Occipital lobe (tissue), 2 donors: ENCODE results near the gene FOXJ3. TPM values are rescaled to one million over a fixed set of nuclear protein-coding genes. Genes with fewer than 3 reads are reported as not detected.
"Not testable (repeated sequence)": the region's sequence is repeated elsewhere in the genome, so short reads cannot be mapped to it uniquely, and the experiment has no call there.

Experiments used
- DNase-seq: peaks from one replicate; lab custom pipeline; 2025; lab: John Stamatoyannopoulos, UW
- total RNA-seq: library from RNA; depleted of rRNA; stranded (reverse); fragments of >200 nt; gene quantifications from one replicate; pipeline ENCODE4 v1.2.3, GENCODE V29; 2014

The FOXJ3 gene
- total RNA-seq, 1 donor from 2014 or later = 107 TPM

DNA sequence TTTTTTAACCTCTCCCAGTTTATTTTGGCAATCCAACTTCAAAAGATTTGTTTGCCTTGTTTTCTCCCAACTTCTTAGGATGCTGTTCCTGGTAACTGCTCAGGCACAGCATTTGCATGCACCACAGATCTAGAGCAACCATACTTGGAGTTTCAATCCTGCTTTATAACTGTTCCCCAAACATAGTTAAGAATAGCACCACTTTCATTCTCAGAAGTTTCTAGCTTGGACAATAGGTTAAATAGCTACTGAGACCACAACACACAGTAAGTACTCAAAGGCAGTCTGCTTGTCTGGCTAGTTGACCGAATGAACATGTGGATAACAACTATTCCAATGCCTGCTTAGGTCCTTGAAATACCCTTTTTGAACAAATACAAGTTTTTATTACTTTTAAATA is 76.8 kb downstream of the FOXJ3 start:
- no peak for DNase-seq

DNA sequence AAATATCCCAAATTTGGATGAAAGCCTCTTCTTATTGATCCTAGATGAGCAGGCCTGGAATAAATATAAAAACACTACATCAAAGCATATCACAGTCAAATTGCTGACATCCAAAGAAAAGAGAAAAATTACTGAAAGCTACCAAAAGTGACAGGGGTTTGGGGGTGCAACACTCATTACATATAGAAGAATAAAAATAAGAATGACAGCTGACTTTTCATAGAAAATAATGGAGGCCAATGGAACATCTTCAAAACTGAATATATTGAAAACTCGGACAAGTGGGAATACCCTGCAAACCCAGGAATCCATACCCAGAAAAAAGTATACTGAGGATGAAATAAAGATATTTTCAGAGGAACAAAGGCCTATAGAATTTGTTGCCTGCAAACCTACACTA is 84.0 kb downstream of the FOXJ3 start:
- DNase-seq = no peak

DNA sequence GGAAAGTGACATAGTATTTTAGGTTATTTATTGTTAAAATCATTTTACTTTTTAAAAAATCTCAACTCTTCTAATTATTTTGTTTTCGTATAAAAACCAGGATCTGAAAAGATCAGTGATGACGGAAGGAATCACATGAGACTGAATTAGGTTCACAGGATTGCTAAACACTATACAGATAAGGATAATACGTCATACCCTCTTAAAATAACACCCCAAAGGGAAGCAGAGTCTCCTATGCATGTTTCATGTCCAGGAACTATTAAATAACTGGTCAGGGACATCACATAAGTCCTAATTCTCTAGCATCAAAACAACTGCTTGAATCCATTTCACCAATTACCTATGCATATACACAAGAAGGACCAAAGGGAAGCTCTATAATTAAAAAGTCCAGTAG is 84.9 kb downstream of the FOXJ3 start:
- DNase-seq = no peak

DNA sequence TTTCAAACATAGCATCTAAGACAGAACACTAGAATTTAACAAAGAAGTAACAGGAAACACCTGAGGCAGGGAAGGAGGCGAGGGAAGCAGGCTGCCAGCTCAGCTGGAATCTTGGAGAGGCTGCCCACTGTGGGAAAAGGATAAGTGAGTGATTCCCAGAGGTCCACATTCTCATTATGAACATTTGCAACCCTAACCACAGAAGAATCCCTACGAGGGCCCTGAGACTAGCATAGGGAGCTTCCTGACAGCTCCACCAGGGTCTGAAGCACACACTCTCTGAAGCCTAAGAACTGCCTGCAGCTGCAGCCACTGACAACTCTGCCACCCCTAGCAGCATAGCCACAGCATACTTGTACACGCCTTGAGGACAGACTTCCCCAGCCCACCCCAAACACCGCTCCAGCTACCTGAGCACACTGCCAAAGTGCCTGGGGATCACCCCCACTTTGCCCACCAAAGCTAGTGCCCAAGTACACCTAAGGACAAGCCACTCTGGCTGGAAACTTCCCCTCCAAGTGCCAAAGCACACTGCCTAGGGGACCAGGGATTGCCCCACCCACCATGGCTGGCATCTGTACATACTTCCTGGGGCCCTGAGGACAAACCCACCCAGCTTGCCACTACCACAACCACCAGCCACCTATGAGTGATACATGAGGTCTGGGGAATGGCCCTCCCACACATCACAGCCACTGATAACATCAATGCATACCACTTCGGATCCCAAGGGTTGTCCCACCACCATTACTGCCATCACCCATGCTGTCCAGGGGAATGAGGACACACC is 93.9 kb downstream of the FOXJ3 start:
- DNase-seq = no peak

DNA sequence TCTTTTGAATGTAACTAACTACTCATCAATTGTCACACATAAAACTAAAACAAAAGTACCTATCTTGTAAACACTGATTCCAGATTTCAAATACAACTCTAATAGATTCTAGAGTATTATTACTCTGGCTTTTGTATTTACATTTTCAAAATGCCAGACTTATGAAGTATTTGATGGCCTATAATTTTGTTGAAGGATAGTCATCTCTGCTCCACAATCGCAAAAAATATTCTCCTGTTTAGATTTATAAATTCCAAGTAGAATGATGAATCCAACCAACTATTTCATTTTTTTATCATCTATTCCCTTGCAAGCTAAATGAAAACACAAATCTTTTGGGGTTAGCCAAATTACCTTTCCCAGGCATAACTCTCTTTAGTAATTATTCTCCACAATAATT is 95.5 kb downstream of the FOXJ3 start:
- no peak for DNase-seq

DNA sequence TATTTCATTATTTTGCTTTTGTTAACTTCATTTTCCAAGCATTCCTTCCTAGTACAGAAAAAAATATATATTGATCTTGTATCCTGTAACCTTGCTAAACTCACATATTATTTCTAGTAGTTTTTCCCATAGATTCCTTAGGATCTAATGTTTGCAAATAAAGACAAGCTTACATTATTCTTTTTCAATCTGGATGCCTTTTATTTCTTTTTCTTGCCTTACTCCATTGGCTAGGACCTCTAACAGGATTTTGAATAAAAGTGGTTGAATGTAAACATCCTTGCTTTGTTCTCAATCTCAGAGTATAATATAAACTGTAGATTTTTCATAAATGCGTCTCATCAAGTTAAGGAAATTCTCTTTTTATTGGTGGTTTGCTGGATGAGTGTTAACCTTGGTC is 96.0 kb downstream of the FOXJ3 start:
- DNase-seq = no peak

DNA sequence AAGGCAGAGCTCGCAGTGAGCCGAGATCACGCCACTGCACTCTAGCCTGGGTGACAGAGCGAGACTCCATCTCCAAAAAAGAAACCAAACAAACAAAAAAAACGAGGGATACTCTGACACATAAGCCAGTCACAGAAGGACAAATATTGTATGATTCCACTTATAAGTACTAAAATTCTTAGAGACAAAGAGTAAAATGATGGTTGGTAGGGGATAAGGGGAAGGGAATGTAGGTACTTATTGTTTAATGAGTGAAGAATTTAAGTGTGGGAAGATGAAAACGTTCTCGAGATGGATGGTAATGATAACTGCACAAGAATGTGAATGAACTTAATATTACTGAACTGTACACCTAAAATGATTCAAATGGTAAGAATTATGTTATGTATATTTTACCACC is 103.8 kb downstream of the FOXJ3 start:
- DNase-seq = no peak

- no peak for DNase-seq
Observed at GRCh38 chr1:42228938-42229337, 106.1 kb downstream of the FOXJ3 start.

DNA sequence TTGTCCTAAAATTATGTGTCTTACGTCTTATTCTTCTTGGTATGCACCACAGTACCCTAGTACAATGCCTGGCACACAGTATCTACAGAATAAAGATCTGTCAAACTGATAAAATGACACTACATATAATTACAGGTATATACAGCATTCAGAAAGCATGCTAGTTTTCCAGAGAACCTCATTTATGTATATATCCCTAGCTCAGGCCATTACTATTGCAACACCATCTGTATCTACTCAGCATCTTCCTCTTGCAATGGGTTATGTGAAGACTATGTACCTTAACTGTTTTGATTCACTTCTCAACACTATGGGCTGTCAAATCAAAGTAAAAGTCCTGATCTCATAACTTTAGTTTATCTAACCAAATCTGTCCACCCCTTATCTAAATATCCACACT is 112.0 kb downstream of the FOXJ3 start:
- DNase-seq = no peak

- no peak for DNase-seq
Observed at GRCh38 chr1:42221952-42222606, 113.0 kb downstream of the FOXJ3 start.

GRCh38 chr1:42221456-42221855 is 113.6 kb downstream of the FOXJ3 start:
- DNase-seq = no peak

DNA sequence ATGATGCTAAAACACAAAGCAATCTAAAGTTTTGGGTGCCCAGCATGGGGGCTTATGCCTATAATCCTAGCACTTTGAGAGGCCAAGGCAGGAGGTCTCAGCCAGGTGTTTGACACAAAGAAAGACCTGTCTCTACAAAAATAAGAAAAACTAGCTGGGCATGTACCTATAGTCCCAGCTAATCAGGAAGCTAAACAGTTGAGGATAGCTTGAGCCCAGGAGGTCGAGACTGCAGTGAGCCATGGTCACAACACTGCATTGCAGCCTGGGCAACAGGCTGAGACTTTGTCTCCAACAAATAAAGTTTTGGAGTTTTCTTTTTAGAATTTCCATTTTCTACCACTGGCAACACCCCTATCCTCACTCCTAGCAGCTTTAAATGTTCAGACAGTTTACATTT is 115.4 kb downstream of the FOXJ3 start:
- no peak for DNase-seq

DNA sequence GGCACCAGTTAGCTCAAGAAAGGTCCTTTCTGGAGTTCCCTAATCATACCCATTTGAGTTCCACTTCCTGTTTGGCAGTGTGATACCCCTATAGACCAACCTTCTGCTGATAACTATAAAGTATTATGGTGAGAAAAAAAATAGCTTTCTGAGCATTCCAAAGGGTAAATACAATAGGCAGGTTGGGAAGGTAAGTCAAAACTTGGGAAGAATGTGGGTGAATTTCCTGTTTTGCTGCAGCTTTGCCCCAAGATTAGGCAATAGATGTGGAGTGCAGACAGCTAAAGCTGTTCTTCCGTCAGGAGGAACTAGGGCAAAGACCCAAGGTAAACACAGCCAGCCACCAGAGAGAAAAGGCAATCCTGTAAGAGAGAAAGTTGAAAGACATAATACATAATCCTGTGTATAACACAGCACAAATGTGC is 120.6 kb downstream of the FOXJ3 start:
- no peak for DNase-seq

DNA sequence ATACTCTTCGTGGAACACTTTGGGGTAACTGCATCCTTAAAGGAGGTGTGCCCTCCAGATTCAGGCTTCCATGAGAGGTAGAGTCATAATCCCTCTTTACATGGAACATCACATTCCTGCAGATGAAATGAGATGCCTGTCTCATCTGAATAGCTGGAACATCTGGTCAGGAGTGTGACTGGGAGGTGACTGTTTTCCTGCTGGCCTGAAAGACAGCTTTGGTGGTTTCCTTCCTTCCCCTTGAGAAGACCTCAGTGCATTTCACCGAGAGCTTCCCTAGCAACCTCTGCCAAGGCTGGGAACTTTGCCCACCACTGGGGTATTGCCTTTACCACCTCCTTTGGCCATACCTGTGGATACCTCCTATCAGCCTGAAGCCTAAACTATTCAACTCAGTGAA is 123.8 kb downstream of the FOXJ3 start:
- DNase-seq = no peak

- DNase-seq = no peak
Observed at GRCh38 chr1:42210421-42211133, 124.5 kb downstream of the FOXJ3 start.

- no peak for DNase-seq
Observed at GRCh38 chr1:42209526-42210251, 125.3 kb downstream of the FOXJ3 start.

DNA sequence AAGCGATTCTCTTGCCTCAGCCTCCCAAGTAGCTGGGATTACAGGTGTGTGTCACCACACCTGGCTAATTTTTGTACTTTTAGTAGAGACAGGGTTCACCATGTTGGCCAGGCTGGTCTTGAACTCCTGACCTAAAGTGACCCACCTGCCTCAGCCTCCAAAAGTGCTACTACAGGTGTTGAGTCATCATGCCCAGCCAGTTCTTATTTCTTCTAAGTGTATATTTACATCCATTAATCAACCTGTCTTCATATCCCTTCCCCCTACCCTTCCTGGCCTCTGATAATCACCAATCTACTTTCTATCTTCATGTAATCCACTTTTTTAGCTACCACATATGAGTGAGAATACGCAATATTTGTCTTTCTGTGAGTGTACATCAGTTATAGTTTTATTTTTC is 128.1 kb downstream of the FOXJ3 start:
- DNase-seq = not testable (repeated sequence)

- no peak for DNase-seq
Observed at GRCh38 chr1:42206164-42206563, 128.9 kb downstream of the FOXJ3 start.

DNA sequence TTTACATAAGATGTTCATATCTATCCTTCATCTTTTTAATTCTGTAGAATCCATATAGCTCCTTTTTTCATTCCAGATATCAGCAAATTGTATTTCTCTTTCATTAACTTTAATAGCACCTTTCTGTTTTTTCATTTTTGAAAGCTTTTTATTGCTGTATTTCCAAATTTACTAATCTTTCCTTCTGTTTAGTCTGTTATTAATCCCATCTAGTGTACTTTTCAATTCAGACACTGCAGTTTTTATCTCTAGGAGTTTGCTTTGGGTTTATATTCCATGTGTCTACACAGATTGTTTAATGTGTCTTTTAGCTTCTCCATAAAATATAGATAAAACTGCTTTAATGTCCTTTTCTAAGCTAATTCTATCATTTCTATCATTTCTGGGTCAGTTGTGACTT is 133.0 kb downstream of the FOXJ3 start:
- no peak for DNase-seq

- no peak for DNase-seq
Observed at GRCh38 chr1:42198251-42198650, 136.8 kb downstream of the FOXJ3 start.

DNA sequence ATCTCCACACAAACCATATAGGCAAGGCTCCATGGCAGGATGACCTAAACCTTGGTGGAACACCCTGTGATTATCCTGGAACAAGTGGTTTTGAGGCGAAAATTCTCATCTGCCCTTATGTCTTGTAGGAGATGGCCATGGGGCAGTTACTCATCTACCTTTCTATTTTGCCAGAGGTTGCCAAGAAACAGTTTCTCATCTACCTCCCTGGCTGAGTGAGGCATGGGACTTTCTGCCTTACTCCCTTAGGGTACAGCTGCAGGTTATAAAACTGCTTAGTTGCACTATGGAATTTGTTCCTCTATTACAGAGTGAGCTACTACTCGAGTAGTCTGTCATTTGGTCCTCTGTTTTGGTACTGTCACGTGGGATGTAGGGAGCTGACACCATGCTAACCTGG is 139.2 kb downstream of the FOXJ3 start:
- no peak for DNase-seq

- DNase-seq = no peak
Observed at GRCh38 chr1:42192106-42192505, 142.9 kb downstream of the FOXJ3 start.
